IMR-90 (cell line): ENCODE data around the gene TCF7L1. TPM values are rescaled to one million over a fixed set of nuclear protein-coding genes. Genes with fewer than 3 reads are reported as not detected.

ENCODE experiments used
- ATAC-seq: fragments of 200-7000 bp; cut with Tn5 transposase; 2 replicates; pipeline ENCODE4 v1.9.1; 2020; ENCODE audit warnings: low read depth, mild to moderate bottlenecking, moderate library complexity
- BruUV-seq: library from RNA; stranded (reverse); fragments of 400-500 nt; replicated peaks from 2 replicates; lab custom pipeline; 2021; lab: Mats Ljungman, UMichigan
- CTCF ChIA-PET: fragments of 300-600 bp; formaldehyde crosslinking; extraction: SDS; loops from one replicate; lab custom pipeline; 2021; ENCODE audit warnings: antibody characterized with exemption; lab: Yijun Ruan, JAX
- POLR2A ChIA-PET: fragments of 300-600 bp; sonication (Branson Sonifier 250); formaldehyde crosslinking; loops from one replicate; lab custom pipeline; 2022; ENCODE audit warnings: antibody characterized with exemption; ENCODE audit not compliant: unreplicated experiment; lab: Charles Lee
- DNase-seq: peaks from one replicate; pipeline ENCODE4 v3.0.0; 2013
- H2AFZ ChIP-seq: replicated peaks from 2 replicates; pipeline ENCODE3; 2013; ENCODE audit warnings: low read length, mild to moderate bottlenecking; ENCODE audit not compliant: poor library complexity
- H2AK5ac ChIP-seq: 2 replicates; pipeline ENCODE4 v1.6.1; 2013; ENCODE audit warnings: low read depth, low read length, inconsistent platforms
- H2AK9ac ChIP-seq: replicated peaks from 2 replicates; pipeline ENCODE3; 2013; ENCODE audit warnings: mild to moderate bottlenecking, low read depth, low read length, moderate library complexity; ENCODE audit not compliant: poor library complexity
- H2BK120ac ChIP-seq: 2 replicates; pipeline ENCODE4 v1.6.1; 2013; ENCODE audit warnings: low read depth, low read length, inconsistent platforms
- H2BK15ac ChIP-seq: 3 replicates; pipeline ENCODE4 v1.6.1; 2013; ENCODE audit warnings: low read depth, low read length, inconsistent platforms
- H2BK20ac ChIP-seq: 2 replicates; pipeline ENCODE4 v1.6.1; 2013; ENCODE audit warnings: low read depth, mild to moderate bottlenecking, inconsistent platforms, low read length, moderate library complexity
- H2BK5ac ChIP-seq: 2 replicates; pipeline ENCODE4 v1.6.1; 2013; ENCODE audit warnings: mild to moderate bottlenecking, low read depth, low read length, inconsistent platforms; ENCODE audit not compliant: poor library complexity, severe bottlenecking
- H3K14ac ChIP-seq: replicated peaks from 2 replicates; pipeline ENCODE4 v1.6.1; 2013; ENCODE audit warnings: low read depth, low read length, inconsistent platforms
- H3K18ac ChIP-seq: 2 replicates; pipeline ENCODE4 v1.6.1; 2013; ENCODE audit warnings: low read depth, low read length, control low read depth
- H3K23ac ChIP-seq: 2 replicates; pipeline ENCODE4 v1.6.1; 2013; ENCODE audit warnings: low read depth, low read length, inconsistent platforms
- H3K27ac ChIP-seq: 2 replicates; pipeline ENCODE4 v1.5.1; 2013; ENCODE audit warnings: mild to moderate bottlenecking, control low read depth, low read length; ENCODE audit not compliant: insufficient read depth
- H3K27me3 ChIP-seq: 2 replicates; pipeline ENCODE4 v1.6.1; 2013; ENCODE audit warnings: low read length; ENCODE audit not compliant: control insufficient read depth, insufficient read depth
- H3K36me3 ChIP-seq: 2 replicates; pipeline ENCODE4 v1.6.1; 2013; ENCODE audit warnings: low read length, mixed read lengths; ENCODE audit not compliant: control insufficient read depth, insufficient read depth
- H3K4ac ChIP-seq: 2 replicates; pipeline ENCODE4 v1.6.1; 2013; ENCODE audit warnings: low read depth, low read length, inconsistent platforms
- H3K4me1 ChIP-seq: 2 replicates; pipeline ENCODE4 v1.6.1; 2013; ENCODE audit warnings: low read length, mixed read lengths; ENCODE audit not compliant: control insufficient read depth, insufficient read depth
- H3K4me2 ChIP-seq: 2 replicates; pipeline ENCODE4 v1.6.1; 2013; ENCODE audit warnings: low read depth, mild to moderate bottlenecking, control low read depth, low read length, moderate library complexity
- H3K4me3 ChIP-seq: 2 replicates; pipeline ENCODE4 v1.5.1; 2013; ENCODE audit warnings: low read depth, mild to moderate bottlenecking, control low read depth, low read length, moderate library complexity; ENCODE audit not compliant: insufficient read depth
- H3K56ac ChIP-seq: 2 replicates; pipeline ENCODE4 v1.6.1; 2013; ENCODE audit warnings: low read length, inconsistent platforms; ENCODE audit not compliant: insufficient read depth; ENCODE audit errors: extremely low read depth
- H3K79me1 ChIP-seq, 2 experiments: 2 replicates each; pipeline ENCODE4 v1.6.1; 2013; ENCODE audit warnings: low read length in 2 of 2, inconsistent platforms in 1 of 2, low read depth in 1 of 2
- H3K9ac ChIP-seq: 2 replicates; pipeline ENCODE4 v1.6.1; 2013; ENCODE audit warnings: low read depth, low read length, control low read depth
- H3K9me1 ChIP-seq: 2 replicates; pipeline ENCODE4 v1.6.1; 2013; ENCODE audit warnings: low read length, inconsistent platforms; ENCODE audit not compliant: insufficient read depth
- H3K9me3 ChIP-seq: 2 replicates; pipeline ENCODE4 v1.6.1; 2013; ENCODE audit warnings: low read length; ENCODE audit not compliant: control insufficient read depth, insufficient read depth
- H4K20me1 ChIP-seq: 2 replicates; pipeline ENCODE4 v1.6.1; 2013; ENCODE audit warnings: low read length, inconsistent platforms; ENCODE audit not compliant: insufficient read depth
- H4K5ac ChIP-seq: 2 replicates; pipeline ENCODE4 v1.6.1; 2013; ENCODE audit warnings: mild to moderate bottlenecking, low read depth, low read length, control low read depth
- H4K8ac ChIP-seq, 2 experiments: 2 replicates each; pipeline ENCODE4 v1.6.1; 2013; ENCODE audit warnings: low read depth in 2 of 2, low read length in 2 of 2, control low read depth in 1 of 2, inconsistent platforms in 1 of 2
- H4K91ac ChIP-seq: 2 replicates; pipeline ENCODE4 v1.6.1; 2013; ENCODE audit warnings: low read depth, low read length, inconsistent platforms; ENCODE audit not compliant: insufficient read depth
- RAD21 ChIP-seq: IDR thresholded peaks from 2 replicates; pipeline ENCODE4 v1.6.1; 2012; ENCODE audit warnings: low read length, improper control_type of control experiment
- RCOR1 ChIP-seq: IDR thresholded peaks from 2 replicates; pipeline ENCODE4 v1.6.1; 2012; ENCODE audit warnings: mild to moderate bottlenecking, low read length, improper control_type of control experiment; ENCODE audit not compliant: insufficient replicate concordance
- WGBS, 2 experiments: methylation state at CpG; one replicate each; pipeline versions ENCODE4 v1.1.5 to v1.1.7; 2013; ENCODE audit warnings: missing lambda C conversion rate in 2 of 2; ENCODE audit not compliant: insufficient read length in 1 of 2; ENCODE audit errors: extremely low coverage in 2 of 2; 5-methylcytosine and 5-hydroxymethylcytosine counted together
- dilution Hi-C: fragments of 300-500 bp; cut with HindIII; formaldehyde crosslinking; loops from one replicate; pipeline ENCODE4 v1.14.3; 2018; ENCODE audit warnings: low sequenced_read_pairs; ENCODE audit not compliant: unreplicated experiment
- in situ Hi-C: fragments of 300-500 bp; cut with MboI; formaldehyde crosslinking; loops from 3 replicates; pipeline ENCODE4 v1.14.3; 2019; ENCODE audit warnings: low sequenced_read_pairs, inconsistent platforms, mixed read lengths
- intact Hi-C: fragments of 100-400 bp; cut with micrococcal nuclease; formaldehyde crosslinking; loops from 2 replicates; pipeline ENCODE4 v1.10.0; 2022
- polyA plus RNA-seq, 3 experiments: library from polyadenylated mRNA; depleted of rRNA; stranded (reverse); fragments of >200 nt; gene quantifications; 2 replicates each; pipeline ENCODE4 v1.2.3, GENCODE V29; 2012; ENCODE audit warnings: low replicate concordance in 1 of 3
- total RNA-seq: library from RNA; depleted of rRNA; stranded (reverse); fragments of >200 nt; gene quantifications from 2 replicates; pipeline ENCODE4 v1.2.3, GENCODE V29; 2012

TCF7L1 gene
- total and polyA plus RNA-seq, 2 of the 4 experiments (the other 2 are of a cell fraction): 0.72 to 11.1 TPM

DNA sequence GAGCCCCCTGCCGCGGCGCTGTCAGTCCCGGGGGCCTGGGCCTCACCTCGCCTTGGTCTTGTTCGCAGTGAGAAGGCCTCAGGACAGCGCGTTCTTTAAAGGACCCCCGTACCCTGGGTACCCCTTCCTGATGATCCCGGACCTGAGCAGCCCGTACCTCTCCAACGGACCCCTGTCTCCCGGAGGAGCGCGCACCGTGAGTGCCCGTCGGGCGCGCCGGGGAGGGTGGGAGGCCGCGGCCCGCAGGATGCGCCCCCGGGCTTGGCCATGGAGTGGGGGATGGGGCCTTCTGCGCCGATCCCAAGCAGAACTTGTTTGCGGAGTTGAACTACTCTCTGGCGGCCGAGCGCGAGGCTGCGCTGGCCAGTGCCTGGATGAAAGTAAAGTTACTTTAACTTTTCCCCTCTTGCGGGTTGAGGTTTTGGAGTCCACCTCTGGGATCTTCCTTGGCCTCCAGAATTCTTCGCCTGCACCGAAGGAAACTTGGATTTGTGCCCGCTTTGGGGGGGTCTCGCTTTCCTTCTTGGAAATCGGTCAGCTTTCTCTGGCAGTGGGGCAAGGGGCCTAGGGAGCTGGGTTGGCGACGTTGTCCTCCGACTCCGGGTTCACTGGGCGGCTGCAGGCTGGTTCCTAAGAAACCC, 1.2 kb downstream of the TCF7L1 start:
- peaks cover 7% of the 10 kb centered on the region; the same call in 1 of the 2 replicates for H3K36me3 ChIP-seq
- peak overlapping the region; percentile 17; the same call in 1 of the 2 replicates for H3K18ac ChIP-seq
- H3K27me3 ChIP-seq: no peaks in the 10 kb centered on the region
- peak overlapping the region; percentile 4; the same call in 1 of the 2 replicates for H2BK120ac ChIP-seq
- WGBS, 2 experiments: 4% methylated on average over 10 of the region's 45 CpGs; no CpG with 5 or more reads in 1 of the 2 experiments
- H4K91ac ChIP-seq: no peak overlapping the region; the same call in none of the 2 replicates
- H3K27ac ChIP-seq: peak overlapping the region; percentile 95
- peak overlapping the region; percentile 98 for H3K9ac ChIP-seq
- in situ Hi-C loops (loop anchor here (5.0 kb wide), 1 partner anchor 153 kb away; no protein-coding TSS in a partner anchor), dilution Hi-C loops (no loop called here), intact Hi-C loops (no loop called here)
- peak overlapping the region; percentile 82 for H3K4me2 ChIP-seq
- H4K20me1 ChIP-seq: peaks cover 35% of the 10 kb centered on the region
- H3K23ac ChIP-seq: peak overlapping the region; percentile 39; the same call in 1 of the 2 replicates
- H2BK15ac ChIP-seq: no peak overlapping the region
- BruUV-seq: no TSS peak
- peak overlapping the region; percentile 41; the same call in 1 of the 2 replicates for H4K5ac ChIP-seq
- DNase-seq: peak; percentile 54
- H3K4me3 ChIP-seq: peak overlapping the region; percentile 100
- POLR2A ChIA-PET: no interaction called here
- H2AK9ac ChIP-seq: peak overlapping the region; percentile 82
- no peak overlapping the region for H2BK20ac ChIP-seq
- H3K9me1 ChIP-seq: no peaks in the 10 kb centered on the region; the same call in 1 of the 2 replicates
- H3K56ac ChIP-seq: no peak overlapping the region
- no peak overlapping the region; the same call in 1 of the 2 replicates for H2AK5ac ChIP-seq
- H2AFZ ChIP-seq: peak overlapping the region; percentile 99
- H3K4me1 ChIP-seq: peaks cover 11% of the 10 kb centered on the region
- peak overlapping the region; percentile 75 for H2BK5ac ChIP-seq
- H3K4ac ChIP-seq: peak overlapping the region; percentile 53
- H3K14ac ChIP-seq: peak overlapping the region; percentile 49
- TF ChIP-seq RAD21: 0 out of 2 replicates have a peak, but pooled peaks have one; percentile 16
- TF ChIP-seq RCOR1: no peak
- H4K8ac ChIP-seq: peak overlapping the region in 1 of 2 experiments; percentile 56; a peak in 1 of 4 replicates
- peak; percentile 16 for ATAC-seq
- peaks cover 27 to 56% of the 10 kb centered on the region in 2 experiments for H3K79me1 ChIP-seq
- H3K9me3 ChIP-seq: no peaks in the 10 kb centered on the region
- CTCF ChIA-PET: interaction anchor here (1.1 to 2.3 kb wide), 4 partner anchors 68 to 154 kb away, joined by 4 to 14 read pairs (median 4); no protein-coding TSS in a partner anchor
